ENCODE data around the gene PODXL. TPM values are rescaled to one million over a fixed set of nuclear protein-coding genes. Genes with fewer than 3 reads are reported as not detected.

Gene PODXL
- polyA plus RNA-seq, 1 donor from 2014 or later: 4.5 TPM

- Histone ChIP-seq H3K9ac (ENCODE audit: low read length) (no peak overlapping the region), H3K4me3 (ENCODE audit: low read length) (no peak overlapping the region), H2AFZ (ENCODE audit: low read depth, low read length) (no peak overlapping the region), H3K9me2 (ENCODE audit: insufficient read depth, low read length) (no peaks in the 10 kb centered on the region), H3F3A (ENCODE audit: insufficient read depth, low read length, poor library complexity, severe bottlenecking) (no peaks in the 10 kb centered on the region), H3K9me3 (ENCODE audit: low read length) (no peaks in the 10 kb centered on the region), H3K36me3 (ENCODE audit: insufficient read depth, low read length) (no peaks in the 10 kb centered on the region), H4K20me1 (ENCODE audit: insufficient read depth) (no peaks in the 10 kb centered on the region), H3K79me2 (replicated peaks; ENCODE audit: insufficient read depth, low read length) (no peaks in the 10 kb centered on the region), H3K4me2 (ENCODE audit: low read length) (no peak overlapping the region), H3K27me3 (ENCODE audit: insufficient read depth, low read depth, low read length) (no peaks in the 10 kb centered on the region), H3K27ac (ENCODE audit: low read length) (no peak overlapping the region)
- TF ChIP-seq RAD21 (conservative IDR thresholded peaks at IDR 0.05): no peak
- no peak for TF ChIP-seq EP300 (conservative IDR thresholded peaks at IDR 0.05; ENCODE audit: poor library complexity, severe bottlenecking)
- TF ChIP-seq, protein P1, sequence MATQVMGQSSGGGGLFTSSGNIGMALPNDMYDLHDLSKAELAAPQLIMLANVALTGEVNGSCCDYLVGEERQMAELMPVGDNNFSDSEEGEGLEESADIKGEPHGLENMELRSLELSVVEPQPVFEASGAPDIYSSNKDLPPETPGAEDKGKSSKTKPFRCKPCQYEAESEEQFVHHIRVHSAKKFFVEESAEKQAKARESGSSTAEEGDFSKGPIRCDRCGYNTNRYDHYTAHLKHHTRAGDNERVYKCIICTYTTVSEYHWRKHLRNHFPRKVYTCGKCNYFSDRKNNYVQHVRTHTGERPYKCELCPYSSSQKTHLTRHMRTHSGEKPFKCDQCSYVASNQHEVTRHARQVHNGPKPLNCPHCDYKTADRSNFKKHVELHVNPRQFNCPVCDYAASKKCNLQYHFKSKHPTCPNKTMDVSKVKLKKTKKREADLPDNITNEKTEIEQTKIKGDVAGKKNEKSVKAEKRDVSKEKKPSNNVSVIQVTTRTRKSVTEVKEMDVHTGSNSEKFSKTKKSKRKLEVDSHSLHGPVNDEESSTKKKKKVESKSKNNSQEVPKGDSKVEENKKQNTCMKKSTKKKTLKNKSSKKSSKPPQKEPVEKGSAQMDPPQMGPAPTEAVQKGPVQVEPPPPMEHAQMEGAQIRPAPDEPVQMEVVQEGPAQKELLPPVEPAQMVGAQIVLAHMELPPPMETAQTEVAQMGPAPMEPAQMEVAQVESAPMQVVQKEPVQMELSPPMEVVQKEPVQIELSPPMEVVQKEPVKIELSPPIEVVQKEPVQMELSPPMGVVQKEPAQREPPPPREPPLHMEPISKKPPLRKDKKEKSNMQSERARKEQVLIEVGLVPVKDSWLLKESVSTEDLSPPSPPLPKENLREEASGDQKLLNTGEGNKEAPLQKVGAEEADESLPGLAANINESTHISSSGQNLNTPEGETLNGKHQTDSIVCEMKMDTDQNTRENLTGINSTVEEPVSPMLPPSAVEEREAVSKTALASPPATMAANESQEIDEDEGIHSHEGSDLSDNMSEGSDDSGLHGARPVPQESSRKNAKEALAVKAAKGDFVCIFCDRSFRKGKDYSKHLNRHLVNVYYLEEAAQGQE (IDR thresholded peaks at IDR 0.05; ENCODE audit: borderline replicate concordance): no peak
- TF ChIP-seq TAF1 (IDR thresholded peaks at IDR 0.05; ENCODE audit: low read depth): no peak
Measured at GRCh38 chr7:131602994-131603372, 46.6 kb upstream of the PODXL start.

GRCh38 chr7:131602304-131602993 lies 46.0 kb upstream of the PODXL start:
- Histone ChIP-seq H3K9me3 (ENCODE audit: low read length) (no peaks in the 10 kb centered on the region), H3K9ac (ENCODE audit: low read length) (no peak overlapping the region), H3K4me3 (ENCODE audit: low read length) (no peak overlapping the region), H3K4me2 (ENCODE audit: low read length) (no peak overlapping the region), H3K79me2 (replicated peaks; ENCODE audit: insufficient read depth, low read length) (no peaks in the 10 kb centered on the region), H3K27me3 (ENCODE audit: insufficient read depth, low read depth, low read length) (no peaks in the 10 kb centered on the region), H3F3A (ENCODE audit: insufficient read depth, low read length, poor library complexity, severe bottlenecking) (no peaks in the 10 kb centered on the region), H3K27ac (ENCODE audit: low read length) (no peak overlapping the region), H3K36me3 (ENCODE audit: insufficient read depth, low read length) (no peaks in the 10 kb centered on the region), H4K20me1 (ENCODE audit: insufficient read depth) (no peaks in the 10 kb centered on the region), H2AFZ (ENCODE audit: low read depth, low read length) (no peak overlapping the region), H3K9me2 (ENCODE audit: insufficient read depth, low read length) (no peaks in the 10 kb centered on the region)
- TF ChIP-seq EZH2 (IDR thresholded peaks at IDR 0.05; ENCODE audit: borderline replicate concordance, insufficient read depth, low read length, poor library complexity, severe bottlenecking): no peak
- no peak for TF ChIP-seq TAF1 (IDR thresholded peaks at IDR 0.05; ENCODE audit: low read depth)
- no peak for TF ChIP-seq POLR2AphosphoS5 (IDR thresholded peaks at IDR 0.05)
- TF ChIP-seq, protein P1 (IDR thresholded peaks at IDR 0.05; ENCODE audit: borderline replicate concordance): no peak
- no peak for TF ChIP-seq SMC3 (conservative IDR thresholded peaks at IDR 0.05; ENCODE audit: poor library complexity)
- TF ChIP-seq EP300 (conservative IDR thresholded peaks at IDR 0.05; ENCODE audit: poor library complexity, severe bottlenecking): no peak
- no peak for TF ChIP-seq RAD21 (conservative IDR thresholded peaks at IDR 0.05)
- no peak for TF ChIP-seq CTCF (IDR thresholded peaks at IDR 0.05; ENCODE audit: poor library complexity, severe bottlenecking)
- TF ChIP-seq MXI1 (conservative IDR thresholded peaks at IDR 0.05; ENCODE audit: poor library complexity, severe bottlenecking): no peak

All from neural cell (in vitro differentiated cells).